Ovary (tissue), 3 donors: ENCODE data around the gene URGCP.

ENCODE experiments used
- EP300 ChIP-seq: sonication (generic); formaldehyde crosslinking; IDR thresholded peaks from one replicate; pipeline ENCODE4 v1.6.1; 2017; ENCODE audit warnings: antibody characterized with exemption
- POLR2A ChIP-seq: fragments of 450-650 bp; IDR thresholded peaks from one replicate; pipeline ENCODE4 v1.6.1; 2017; ENCODE audit warnings: antibody characterized with exemption, mild to moderate bottlenecking, moderate library complexity
- TF ChIP-seq, protein P1 (sequence below), 3 donors: fragments of 450-650 bp in 2 of 3; fragments of 200-600 bp in 1 of 3; IDR thresholded peaks; one replicate each; pipeline versions ENCODE4 v1.5.1 to v1.8.0; 2016 to 2022; ENCODE audit warnings: antibody characterized with exemption in 3 of 3, mild to moderate bottlenecking in 1 of 3
- donor health status: DM: no; HTN: no; CAD: no.

DNA sequence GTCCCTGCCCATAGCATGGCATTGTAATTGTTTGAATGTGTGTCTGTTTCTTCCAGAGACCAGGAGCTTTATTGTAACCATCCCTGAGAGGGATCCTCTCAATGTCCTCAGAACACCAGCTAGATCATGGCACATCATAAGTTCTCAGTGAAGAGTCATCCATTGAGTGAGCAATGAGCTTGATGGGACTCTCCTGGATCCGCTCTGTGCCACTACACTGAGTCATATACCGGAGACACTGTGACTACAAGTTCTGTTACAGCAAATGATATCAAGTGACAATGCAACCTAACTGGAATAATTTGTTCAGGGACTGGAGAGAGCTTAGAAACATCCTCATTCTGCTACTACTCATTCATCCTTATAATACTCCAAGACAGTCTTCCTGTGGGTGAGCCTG, 62.1 kb downstream of the URGCP start:
- TF ChIP-seq, protein P1, sequence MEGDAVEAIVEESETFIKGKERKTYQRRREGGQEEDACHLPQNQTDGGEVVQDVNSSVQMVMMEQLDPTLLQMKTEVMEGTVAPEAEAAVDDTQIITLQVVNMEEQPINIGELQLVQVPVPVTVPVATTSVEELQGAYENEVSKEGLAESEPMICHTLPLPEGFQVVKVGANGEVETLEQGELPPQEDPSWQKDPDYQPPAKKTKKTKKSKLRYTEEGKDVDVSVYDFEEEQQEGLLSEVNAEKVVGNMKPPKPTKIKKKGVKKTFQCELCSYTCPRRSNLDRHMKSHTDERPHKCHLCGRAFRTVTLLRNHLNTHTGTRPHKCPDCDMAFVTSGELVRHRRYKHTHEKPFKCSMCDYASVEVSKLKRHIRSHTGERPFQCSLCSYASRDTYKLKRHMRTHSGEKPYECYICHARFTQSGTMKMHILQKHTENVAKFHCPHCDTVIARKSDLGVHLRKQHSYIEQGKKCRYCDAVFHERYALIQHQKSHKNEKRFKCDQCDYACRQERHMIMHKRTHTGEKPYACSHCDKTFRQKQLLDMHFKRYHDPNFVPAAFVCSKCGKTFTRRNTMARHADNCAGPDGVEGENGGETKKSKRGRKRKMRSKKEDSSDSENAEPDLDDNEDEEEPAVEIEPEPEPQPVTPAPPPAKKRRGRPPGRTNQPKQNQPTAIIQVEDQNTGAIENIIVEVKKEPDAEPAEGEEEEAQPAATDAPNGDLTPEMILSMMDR (IDR thresholded peaks at IDR 0.05) = no peak
- TF ChIP-seq POLR2A (no peak), EP300 (no peak)
